Suprapubic skin (tissue), 3 donors: ENCODE measurements around the gene ANAPC13.

Source experiments
- EP300 ChIP-seq: sonication (generic); formaldehyde crosslinking; IDR thresholded peaks from one replicate; pipeline ENCODE4 v1.6.1; 2017; ENCODE audit warnings: antibody characterized with exemption
- POLR2A ChIP-seq, 2 donors: fragments of 450-650 bp; IDR thresholded peaks; one replicate each; pipeline ENCODE4 v1.6.1; 2017; ENCODE audit warnings: antibody characterized with exemption in 2 of 2, mild to moderate bottlenecking in 2 of 2, moderate library complexity in 2 of 2
- TF ChIP-seq, protein P1 (sequence below), 2 donors: fragments of 200-600 bp in 1 of 2; fragments of 450-650 bp in 1 of 2; sonication (generic) in 1 of 2; IDR thresholded peaks; one replicate each; pipeline ENCODE4 v1.5.1; 2016 to 2019; ENCODE audit warnings: antibody characterized with exemption in 2 of 2, mild to moderate bottlenecking in 1 of 2, moderate library complexity in 1 of 2

DNA sequence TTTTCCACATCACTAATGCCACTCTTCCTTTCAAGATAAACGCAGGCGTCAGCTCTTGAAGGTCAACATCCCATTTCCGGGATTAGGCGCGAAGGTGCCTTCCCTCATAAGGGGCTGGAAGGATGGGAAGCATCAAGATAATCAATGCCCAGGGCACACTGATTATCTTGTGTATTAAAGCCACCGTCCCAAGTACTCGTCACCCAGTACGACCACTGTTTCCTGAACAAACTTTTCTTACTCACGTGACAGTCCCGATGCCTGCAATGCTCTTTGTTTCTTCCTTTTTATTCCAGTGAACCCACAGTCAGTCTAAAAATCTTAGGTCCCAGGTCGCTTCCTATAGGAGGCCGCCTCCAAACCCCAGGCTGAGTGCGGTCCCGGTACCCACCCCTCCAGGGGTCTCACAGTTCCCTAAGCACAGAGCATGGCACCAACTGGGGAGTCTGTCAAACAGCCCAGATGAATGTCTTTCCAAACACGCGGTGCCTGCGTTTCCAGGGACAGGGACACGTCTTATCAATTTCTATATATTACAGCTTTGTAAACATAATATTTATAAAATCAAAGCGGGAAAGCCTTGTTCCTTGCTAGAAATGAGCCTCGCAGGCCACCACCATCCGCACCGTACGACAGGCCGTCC, 589 bp downstream of the ANAPC13 start:
- TF ChIP-seq, protein P1, sequence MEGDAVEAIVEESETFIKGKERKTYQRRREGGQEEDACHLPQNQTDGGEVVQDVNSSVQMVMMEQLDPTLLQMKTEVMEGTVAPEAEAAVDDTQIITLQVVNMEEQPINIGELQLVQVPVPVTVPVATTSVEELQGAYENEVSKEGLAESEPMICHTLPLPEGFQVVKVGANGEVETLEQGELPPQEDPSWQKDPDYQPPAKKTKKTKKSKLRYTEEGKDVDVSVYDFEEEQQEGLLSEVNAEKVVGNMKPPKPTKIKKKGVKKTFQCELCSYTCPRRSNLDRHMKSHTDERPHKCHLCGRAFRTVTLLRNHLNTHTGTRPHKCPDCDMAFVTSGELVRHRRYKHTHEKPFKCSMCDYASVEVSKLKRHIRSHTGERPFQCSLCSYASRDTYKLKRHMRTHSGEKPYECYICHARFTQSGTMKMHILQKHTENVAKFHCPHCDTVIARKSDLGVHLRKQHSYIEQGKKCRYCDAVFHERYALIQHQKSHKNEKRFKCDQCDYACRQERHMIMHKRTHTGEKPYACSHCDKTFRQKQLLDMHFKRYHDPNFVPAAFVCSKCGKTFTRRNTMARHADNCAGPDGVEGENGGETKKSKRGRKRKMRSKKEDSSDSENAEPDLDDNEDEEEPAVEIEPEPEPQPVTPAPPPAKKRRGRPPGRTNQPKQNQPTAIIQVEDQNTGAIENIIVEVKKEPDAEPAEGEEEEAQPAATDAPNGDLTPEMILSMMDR (IDR thresholded peaks at IDR 0.05) = no peak
- no peak for TF ChIP-seq EP300
- no peak for TF ChIP-seq POLR2A (IDR thresholded peaks at IDR 0.05)
